ENCODE data around the gene ERCC3. TPM values are rescaled to one million over a fixed set of nuclear protein-coding genes. Genes with fewer than 3 reads are reported as not detected.
"Not testable (repeated sequence)": the region's sequence is repeated elsewhere in the genome, so short reads cannot be mapped to it uniquely, and the experiment has no call there.

ERCC3 gene
- total RNA-seq, 4 donors from 2014 or later = 30.0 to 47.2 (median 39.0) TPM

DNA sequence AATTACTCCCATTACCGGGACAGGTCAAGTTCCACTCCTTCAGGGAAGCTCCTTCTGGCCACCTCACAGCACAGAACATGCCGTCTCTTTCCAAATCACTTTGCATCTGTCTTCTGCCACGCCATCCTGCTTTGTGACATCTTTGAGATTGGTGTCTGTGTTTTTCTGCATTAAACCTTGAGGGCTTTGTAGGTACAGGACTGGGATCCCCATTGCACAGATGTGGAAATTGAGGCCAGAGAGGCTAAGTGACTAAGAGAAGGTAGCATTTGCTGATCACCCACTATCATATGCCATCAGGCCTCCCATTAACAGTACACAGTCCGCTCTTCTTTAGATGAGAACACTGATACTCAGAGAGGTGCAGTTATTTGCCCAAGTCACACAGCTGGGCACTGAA, 64.4 kb downstream of the ERCC3 start:
- DNase-seq = no peak
- no peak overlapping the region for H3K4me3 ChIP-seq
- H3K9me3 ChIP-seq = no peaks in the 10 kb centered on the region
- intact Hi-C loops (cut with DNase I; ENCODE audit: low total_unique reads) (loop anchor here (5.0 kb wide), 1 partner anchor 438 kb away; no protein-coding TSS in a partner anchor), in situ Hi-C loops (cut with MboI; ENCODE audit: low pct_ligation_motif_present in 1 of 4, low pct_unique_long_range_greater_than_20kb in 1 of 4, low sequenced_read_pairs in 3 of 4) (no loop called here)
- H3K27ac ChIP-seq = no peak overlapping the region
- 86 to 96% methylated on average over 1 to 4 of the region's 4 CpGs for WGBS, 2 donors (ENCODE audit: low coverage in 1 of 2)
- peaks cover 13% of the 10 kb centered on the region for H3K27me3 ChIP-seq
- H3K36me3 ChIP-seq = no peaks in the 10 kb centered on the region
- TF ChIP-seq POLR2A (IDR thresholded peaks at IDR 0.05) = no peak
- TF ChIP-seq, protein P1, sequence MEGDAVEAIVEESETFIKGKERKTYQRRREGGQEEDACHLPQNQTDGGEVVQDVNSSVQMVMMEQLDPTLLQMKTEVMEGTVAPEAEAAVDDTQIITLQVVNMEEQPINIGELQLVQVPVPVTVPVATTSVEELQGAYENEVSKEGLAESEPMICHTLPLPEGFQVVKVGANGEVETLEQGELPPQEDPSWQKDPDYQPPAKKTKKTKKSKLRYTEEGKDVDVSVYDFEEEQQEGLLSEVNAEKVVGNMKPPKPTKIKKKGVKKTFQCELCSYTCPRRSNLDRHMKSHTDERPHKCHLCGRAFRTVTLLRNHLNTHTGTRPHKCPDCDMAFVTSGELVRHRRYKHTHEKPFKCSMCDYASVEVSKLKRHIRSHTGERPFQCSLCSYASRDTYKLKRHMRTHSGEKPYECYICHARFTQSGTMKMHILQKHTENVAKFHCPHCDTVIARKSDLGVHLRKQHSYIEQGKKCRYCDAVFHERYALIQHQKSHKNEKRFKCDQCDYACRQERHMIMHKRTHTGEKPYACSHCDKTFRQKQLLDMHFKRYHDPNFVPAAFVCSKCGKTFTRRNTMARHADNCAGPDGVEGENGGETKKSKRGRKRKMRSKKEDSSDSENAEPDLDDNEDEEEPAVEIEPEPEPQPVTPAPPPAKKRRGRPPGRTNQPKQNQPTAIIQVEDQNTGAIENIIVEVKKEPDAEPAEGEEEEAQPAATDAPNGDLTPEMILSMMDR (IDR thresholded peaks at IDR 0.05) = no peak
- TF ChIP-seq EP300 (IDR thresholded peaks at IDR 0.05; ENCODE audit: low read depth) = no peak
- no peak for TF ChIP-seq POLR2AphosphoS5 (IDR thresholded peaks at IDR 0.05)
- peaks cover 4 to 15% (median 10%) of the 10 kb centered on the region in 4 donors for H3K4me1 ChIP-seq

DNA sequence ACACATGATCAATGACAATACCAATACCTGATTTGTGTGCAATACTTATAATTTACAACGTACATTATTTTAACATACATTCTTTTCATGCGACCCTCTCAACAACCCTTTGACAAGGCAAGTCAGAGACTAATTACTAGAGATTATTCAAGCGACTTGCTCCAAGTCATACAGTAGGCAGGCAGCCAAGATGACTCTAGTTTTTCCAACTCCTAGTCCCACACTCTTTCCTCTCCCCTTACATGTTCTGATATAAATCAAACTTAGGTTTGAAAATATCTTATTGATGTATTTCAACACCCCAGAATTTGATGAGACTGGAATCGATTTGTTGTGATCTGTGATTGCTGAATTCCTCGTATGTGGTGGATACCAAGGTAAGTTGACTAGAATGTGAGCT, 65.8 kb downstream of the ERCC3 start:
- no peak overlapping the region for H3K4me3 ChIP-seq
- no peak for DNase-seq
- intact Hi-C loops (cut with DNase I; ENCODE audit: low total_unique reads) (loop anchor here (5.0 kb wide), 1 partner anchor 439 kb away; no protein-coding TSS in a partner anchor), in situ Hi-C loops (cut with MboI; ENCODE audit: low pct_ligation_motif_present in 1 of 4, low pct_unique_long_range_greater_than_20kb in 1 of 4, low sequenced_read_pairs in 3 of 4) (no loop called here)
- H3K4me1 ChIP-seq = peaks cover 4 to 15% (median 10%) of the 10 kb centered on the region in 4 donors
- no peaks in the 10 kb centered on the region for H3K36me3 ChIP-seq
- no peak overlapping the region for H3K27ac ChIP-seq
- no peak for TF ChIP-seq POLR2AphosphoS5 (IDR thresholded peaks at IDR 0.05)
- no peak for TF ChIP-seq POLR2A (IDR thresholded peaks at IDR 0.05)
- no peak for TF ChIP-seq EP300 (IDR thresholded peaks at IDR 0.05; ENCODE audit: low read depth)
- TF ChIP-seq, protein P1 (IDR thresholded peaks at IDR 0.05) = no peak
- WGBS, 2 donors (ENCODE audit: low coverage in 1 of 2) = 72 to 79% methylated on average over 3 to 5 of the region's 5 CpGs
- H3K9me3 ChIP-seq = no peaks in the 10 kb centered on the region
- peaks cover 24% of the 10 kb centered on the region for H3K27me3 ChIP-seq

DNA sequence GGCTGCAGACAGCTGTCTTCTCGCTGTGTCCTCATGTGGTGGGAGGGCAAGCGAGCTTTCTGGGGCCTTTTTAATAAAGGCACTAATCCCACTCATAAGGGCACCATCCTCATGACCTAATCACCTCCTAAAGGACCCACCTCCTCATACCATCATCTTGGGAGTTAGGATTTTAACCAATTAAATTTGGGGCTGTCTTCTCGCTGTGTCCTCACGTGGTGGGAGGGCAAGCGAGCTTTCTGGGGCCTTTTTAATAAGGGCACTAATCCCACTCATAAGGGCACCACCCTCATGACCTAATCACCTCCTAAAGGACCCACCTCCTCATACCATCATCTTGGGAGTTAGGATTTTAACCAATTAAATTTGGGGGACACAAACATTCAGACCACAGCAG, 66.7 kb downstream of the ERCC3 start:
- H3K36me3 ChIP-seq; H3K4me3 ChIP-seq; DNase-seq; in situ Hi-C loops (cut with MboI; ENCODE audit: low pct_ligation_motif_present in 1 of 4, low pct_unique_long_range_greater_than_20kb in 1 of 4, low sequenced_read_pairs in 3 of 4); H3K9me3 ChIP-seq: not testable (repeated sequence)
- intact Hi-C loops (cut with DNase I; ENCODE audit: low total_unique reads) = loop anchor here (5.0 kb wide), 1 partner anchor 440 kb away; no protein-coding TSS in a partner anchor
- H3K27me3 ChIP-seq = peaks cover 30% of the 10 kb centered on the region
- H3K4me1 ChIP-seq = peaks cover 4 to 15% (median 10%) of the 10 kb centered on the region in 4 donors
- WGBS, 2 donors (ENCODE audit: low coverage in 1 of 2) = 78% methylated on average over 5 of the region's 5 CpGs; no CpG with 5 or more reads in 1 of the 2 donors
- H3K27ac ChIP-seq = peak overlapping the region; percentile 8 to 49 (median 22)

DNA sequence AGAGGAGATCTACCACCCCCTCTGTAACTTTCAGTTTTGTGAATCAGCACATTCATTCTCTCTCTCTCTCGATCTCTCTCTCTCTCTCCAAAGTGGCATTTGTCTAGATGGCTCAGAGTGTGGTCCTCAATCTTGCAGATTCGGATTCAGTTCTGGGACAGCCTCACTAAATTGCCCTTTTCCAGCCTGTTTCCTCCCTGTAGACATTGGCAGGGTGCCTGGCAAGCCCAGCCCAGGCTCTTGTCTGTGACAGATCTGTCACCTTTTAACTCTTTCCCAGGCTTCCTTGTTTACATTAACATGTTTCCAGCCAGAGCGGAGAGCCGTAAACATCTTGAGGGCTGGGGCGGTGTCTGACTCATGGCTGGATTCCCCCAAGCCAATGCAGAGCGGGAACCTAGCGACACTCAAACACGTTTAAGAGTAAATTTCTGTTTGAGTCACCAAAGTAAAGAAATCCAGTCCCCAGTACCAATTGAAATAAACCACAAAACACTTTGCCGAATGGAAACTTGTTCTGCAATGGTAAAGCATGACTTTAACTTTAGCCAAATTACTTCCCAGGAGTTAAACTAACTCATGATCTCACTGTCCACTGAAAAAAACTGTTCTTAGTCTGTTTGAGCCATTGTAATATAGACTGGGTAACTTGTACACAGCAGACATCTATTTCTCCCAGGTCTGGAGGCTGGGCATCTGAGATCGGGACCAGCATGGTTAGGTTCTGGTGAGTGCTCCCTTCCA, 67.3 kb downstream of the ERCC3 start:
- Histone ChIP-seq H3K27ac (peak overlapping the region; percentile 8 to 49 (median 22)), H3K36me3 (no peaks in the 10 kb centered on the region), H3K4me3 (peak overlapping the region in 1 of 4 donors; percentile 4), H3K27me3 (peaks cover 35% of the 10 kb centered on the region), H3K9me3 (no peaks in the 10 kb centered on the region), H3K4me1 (peaks cover 4 to 15% (median 10%) of the 10 kb centered on the region in 4 donors)
- DNase-seq = peak; percentile 86
- TF ChIP-seq EP300 (IDR thresholded peaks at IDR 0.05; ENCODE audit: low read depth) (no peak), POLR2AphosphoS5 (IDR thresholded peaks at IDR 0.05) (peak in 2 of 3 donors; percentile 49 to 52)
- intact Hi-C loops (cut with DNase I; ENCODE audit: low total_unique reads) (loop anchor here (5.0 kb wide), 1 partner anchor 441 kb away; no protein-coding TSS in a partner anchor), in situ Hi-C loops (cut with MboI; ENCODE audit: low pct_ligation_motif_present in 1 of 4, low pct_unique_long_range_greater_than_20kb in 1 of 4, low sequenced_read_pairs in 3 of 4) (no loop called here)
- 9 to 12% methylated on average over 9 to 10 of the region's 10 CpGs for WGBS, 2 donors (ENCODE audit: low coverage in 1 of 2)

DNA sequence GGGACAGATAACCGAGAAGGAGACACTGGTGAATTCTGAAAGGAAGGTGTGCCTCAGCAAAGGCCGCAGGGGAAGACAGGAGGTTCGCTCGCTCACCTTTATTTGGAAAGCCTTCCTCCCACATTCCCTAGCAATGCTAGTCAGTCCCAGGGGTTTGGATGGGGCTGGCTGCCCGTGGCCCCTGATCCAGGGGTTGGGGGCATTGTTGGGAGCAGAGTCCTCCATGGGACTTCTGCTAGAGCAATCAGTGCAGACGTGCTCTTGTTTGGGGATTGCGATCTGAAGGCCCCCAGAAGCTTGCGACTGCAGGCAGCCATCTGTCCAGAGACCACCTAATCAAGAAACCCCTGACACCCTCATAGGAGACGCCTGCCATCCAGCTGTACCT, 67.8 kb downstream of the ERCC3 start:
- 38 to 40% methylated on average over 2 to 9 of the region's 9 CpGs for WGBS, 2 donors (ENCODE audit: low coverage in 1 of 2)
- no peak for DNase-seq
- H3K27ac ChIP-seq = peak overlapping the region in 1 of 4 donors; percentile 49
- peaks cover 4 to 15% (median 10%) of the 10 kb centered on the region in 4 donors for H3K4me1 ChIP-seq
- H3K36me3 ChIP-seq = no peaks in the 10 kb centered on the region
- peak overlapping the region in 1 of 4 donors; percentile 4 for H3K4me3 ChIP-seq
- peaks cover 41% of the 10 kb centered on the region for H3K27me3 ChIP-seq
- no peaks in the 10 kb centered on the region for H3K9me3 ChIP-seq
- in situ Hi-C loops (cut with MboI; ENCODE audit: low pct_ligation_motif_present in 1 of 4, low pct_unique_long_range_greater_than_20kb in 1 of 4, low sequenced_read_pairs in 3 of 4) (no loop called here), intact Hi-C loops (cut with DNase I; ENCODE audit: low total_unique reads) (loop anchor here (5.0 kb wide), 1 partner anchor 441 kb away; no protein-coding TSS in a partner anchor)
- TF ChIP-seq EP300 (IDR thresholded peaks at IDR 0.05; ENCODE audit: low read depth) = no peak
- TF ChIP-seq, protein P1 (IDR thresholded peaks at IDR 0.05) = no peak
- no peak for TF ChIP-seq POLR2AphosphoS5 (IDR thresholded peaks at IDR 0.05)
- no peak for TF ChIP-seq POLR2A (IDR thresholded peaks at IDR 0.05)

All from transverse colon (tissue), 4 donors.